ENCODE data around the gene SLIT3.
"Not testable (repeated sequence)": the region's sequence is repeated elsewhere in the genome, so short reads cannot be mapped to it uniquely, and the experiment has no call there.

SLIT3 gene

DNA sequence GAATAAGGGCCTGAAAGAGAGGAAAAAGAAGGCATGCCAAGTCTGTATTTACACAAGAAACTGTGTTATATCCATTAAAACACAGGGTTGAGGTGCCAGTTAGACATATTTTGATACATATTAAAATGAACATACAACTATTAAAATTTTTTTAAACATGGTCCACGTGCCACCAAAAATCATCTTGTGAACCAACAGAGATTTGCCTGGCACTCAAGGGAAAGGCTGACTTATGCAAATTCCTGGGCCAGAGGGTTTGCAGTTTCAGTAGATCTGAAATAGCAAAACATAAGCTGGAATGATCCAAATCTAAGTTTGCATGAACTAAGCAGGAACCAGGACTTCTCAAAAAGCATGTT is 168.7 kb downstream of the SLIT3 start:
- no peak for DNase-seq

DNA sequence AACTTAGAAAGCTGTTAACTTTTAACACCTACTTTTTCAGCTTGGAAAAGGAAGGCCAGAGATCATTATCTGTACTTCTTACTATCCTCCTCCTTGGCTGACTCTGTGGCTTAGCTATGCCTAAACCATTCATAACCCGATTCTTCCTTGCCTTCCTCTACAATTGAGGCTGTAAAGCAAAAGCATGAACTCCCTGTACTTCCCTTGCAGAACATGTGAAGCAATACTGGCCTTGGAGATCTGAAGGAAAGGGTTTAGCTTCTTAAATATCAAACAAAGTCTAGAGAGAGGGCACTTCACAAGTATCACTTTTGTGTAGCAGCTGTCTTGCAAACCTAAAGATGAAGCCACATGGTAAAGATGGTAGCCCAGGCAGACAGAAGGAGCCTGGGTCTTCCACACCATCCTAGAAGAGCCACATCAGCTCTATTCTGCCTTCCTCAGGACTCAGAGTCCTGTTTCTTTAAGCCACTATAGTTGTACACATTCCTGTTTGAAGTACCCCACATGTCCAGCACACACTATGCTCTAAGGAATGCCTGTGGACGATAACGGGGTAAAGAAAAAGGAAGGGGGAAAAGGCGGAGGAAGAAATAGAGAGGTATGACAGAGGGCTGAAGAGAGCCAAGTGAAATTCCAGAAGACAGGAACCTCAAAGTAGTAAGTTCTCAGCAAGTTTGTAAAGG is 169.2 kb downstream of the SLIT3 start:
- no peak for DNase-seq

DNA sequence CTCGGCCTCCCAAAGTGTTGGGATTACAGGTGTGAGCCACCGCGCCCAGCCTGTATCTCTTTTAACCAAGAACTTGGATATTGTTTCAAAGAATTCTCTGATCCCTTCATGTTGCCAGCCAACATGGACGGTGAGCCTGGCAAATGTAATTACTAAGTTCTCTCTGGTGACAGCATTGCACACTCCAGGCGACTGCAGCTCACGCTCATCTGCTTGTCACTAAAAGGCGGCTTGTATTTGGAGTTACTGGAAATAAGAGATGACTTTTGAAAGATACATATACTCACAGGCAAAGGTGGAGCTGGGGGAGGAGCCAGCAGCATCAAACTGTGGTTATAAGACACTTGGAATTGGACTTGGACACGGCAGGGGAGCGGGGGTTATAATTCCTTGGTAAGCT is 172.3 kb downstream of the SLIT3 start:
- DNase-seq: no peak

- DNase-seq: no peak
These were observed 173.5 kb downstream of the SLIT3 start for GRCh38 chr5:169127431-169127830.

DNA sequence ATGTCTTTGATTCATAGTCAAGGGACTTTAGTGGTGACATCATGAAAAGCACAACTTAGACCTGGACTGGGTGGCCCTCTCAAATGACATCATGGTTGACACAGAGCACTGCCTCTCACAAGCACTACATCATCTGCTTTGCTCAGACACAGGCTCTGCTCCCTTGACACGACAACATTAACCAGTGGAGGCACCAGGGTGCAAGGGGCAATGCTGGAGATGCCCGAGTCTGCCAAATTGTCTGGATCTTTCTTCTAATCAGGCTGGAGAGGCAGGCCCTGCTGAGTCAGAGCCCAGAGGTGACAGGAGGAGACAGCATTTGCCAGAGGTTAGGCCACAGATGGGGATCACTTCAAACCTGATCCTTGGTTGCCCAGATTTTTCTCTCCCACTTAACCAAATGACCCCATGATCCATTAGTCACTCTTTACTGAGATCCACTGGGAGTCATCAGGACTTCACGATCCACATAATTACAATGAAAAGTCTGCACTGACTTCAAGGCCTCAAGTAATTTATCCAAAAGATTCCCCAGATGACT is 174.4 kb downstream of the SLIT3 start:
- DNase-seq: no peak

DNA sequence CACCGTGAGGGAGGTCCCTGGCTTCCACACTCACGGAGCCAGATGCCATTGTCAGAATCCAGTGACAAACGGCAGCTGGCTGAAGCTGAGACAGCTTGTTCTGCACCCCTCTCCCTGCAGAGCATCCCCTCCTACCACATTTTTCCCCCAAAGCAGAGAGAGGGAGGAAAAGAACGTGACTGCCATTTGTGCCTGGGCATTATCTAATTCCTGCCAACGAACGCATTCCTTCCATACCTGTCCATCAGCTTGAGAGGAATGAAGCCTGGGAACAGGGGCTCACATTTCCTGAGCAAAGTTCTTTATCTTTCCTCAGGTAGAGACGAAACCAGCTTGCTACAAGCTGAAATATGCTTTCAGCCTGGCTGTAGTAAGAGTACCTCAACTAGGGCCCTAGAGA is 175.4 kb downstream of the SLIT3 start:
- no peak for DNase-seq

DNA sequence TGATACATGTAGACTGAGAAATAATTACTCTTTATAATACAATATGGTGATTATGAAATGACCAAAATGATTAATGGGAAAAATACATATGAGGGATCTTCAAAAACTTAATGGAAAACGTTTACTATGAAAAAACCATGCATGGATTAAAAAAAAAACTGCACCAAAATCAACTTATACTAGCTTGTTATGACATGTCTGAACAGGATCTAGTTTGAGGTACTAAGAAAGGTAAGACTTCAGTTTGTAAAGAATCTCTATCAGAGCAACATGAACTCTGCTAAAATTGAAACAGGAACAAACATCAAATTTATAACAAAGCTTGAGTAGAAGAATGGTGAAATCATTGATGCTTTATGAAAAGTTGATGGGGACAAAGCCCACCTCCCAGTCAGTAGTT is 178.0 kb downstream of the SLIT3 start:
- DNase-seq: no peak

DNA sequence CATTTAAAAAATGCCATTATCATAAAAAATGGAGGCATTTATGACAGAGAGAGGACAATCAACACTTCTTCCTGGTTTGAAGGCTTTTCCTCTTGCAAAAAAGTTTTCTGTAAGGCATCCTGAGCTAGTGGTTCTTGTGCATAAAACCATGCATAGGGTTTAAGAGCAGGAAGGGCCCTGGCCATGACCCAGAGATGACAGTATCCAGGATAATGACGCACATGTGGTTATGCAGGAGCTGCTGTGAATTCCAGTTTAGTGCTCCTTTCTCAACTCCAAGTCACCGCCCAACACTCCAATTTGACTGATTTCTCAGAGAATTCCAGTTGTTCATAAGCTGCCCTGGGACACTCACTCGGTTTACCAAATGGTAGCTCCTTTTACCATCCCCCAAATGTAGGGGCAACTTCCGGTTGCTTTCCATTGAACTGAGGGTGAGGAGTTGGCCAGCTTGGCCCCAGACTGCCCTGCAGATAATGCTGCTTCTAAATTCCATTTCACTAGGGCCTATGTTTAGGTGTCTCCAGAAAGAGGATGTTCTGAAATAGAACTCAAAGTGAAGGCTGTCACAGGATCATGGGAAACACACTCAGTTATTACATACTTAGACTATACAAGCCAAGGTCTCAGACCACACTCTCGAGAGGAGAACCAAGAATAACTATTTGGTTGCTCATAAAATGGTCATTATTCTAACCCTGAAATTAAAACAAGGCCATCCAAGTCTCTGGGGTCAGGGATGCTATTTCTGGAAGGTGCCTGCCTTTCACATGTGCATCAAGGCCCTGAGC is 179.1 kb downstream of the SLIT3 start:
- DNase-seq: no peak

GRCh38 chr5:169119288-169120048 is 181.5 kb downstream of the SLIT3 start:
- DNase-seq: no peak

DNA sequence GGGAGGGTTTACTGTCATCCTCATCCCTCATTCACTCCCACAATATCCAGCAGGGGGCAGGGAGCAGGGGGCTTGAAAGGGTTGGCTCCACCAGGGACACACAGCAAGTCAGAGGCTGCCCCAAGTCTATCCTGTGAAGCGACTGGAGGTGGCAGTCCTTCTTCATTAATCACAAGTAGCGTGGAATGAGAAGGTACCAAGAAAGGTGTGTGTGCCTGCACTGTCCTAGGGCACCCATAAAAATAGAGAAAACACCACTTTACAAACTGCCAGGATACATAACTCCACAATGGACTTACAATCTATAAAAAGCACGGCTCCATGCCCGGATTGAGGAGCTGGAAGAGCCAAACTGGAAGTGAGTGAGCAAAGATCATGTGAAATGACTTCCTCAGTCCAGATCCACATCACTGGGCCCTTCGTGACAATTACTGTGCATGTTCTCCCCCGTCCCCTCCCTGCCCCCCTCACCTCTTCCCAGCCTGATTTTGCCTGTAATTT is 183.9 kb downstream of the SLIT3 start:
- no peak for DNase-seq

DNA sequence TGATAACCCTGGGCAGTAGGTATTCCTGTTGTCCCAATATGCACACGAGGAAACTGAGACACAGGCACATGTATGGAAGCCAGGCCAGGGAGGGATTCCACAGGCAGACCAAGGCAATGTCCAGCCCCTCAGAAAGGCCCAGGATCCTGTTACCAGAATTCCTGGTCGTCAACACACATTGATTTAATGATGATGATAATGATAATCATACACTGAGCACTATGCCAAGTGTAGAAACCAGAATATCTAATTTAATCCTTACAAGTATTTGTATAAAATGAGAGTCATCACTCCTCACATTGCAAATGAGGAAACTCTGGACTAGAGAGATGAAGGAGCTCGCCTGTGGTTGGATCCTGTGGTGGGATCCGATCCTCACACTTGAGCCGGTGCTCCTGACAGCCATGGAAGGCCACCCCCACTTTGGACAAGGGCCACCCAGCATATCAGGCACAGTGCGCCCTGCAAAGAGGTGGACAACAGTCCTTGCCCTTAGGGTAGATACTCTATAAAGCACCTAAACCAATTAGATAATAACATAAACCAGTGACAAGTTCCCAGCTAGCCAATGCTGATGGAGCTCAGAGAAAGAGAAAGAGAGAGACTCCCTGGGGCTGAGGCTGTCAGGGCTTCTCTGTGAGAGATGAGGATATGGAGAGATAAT is 185.3 kb downstream of the SLIT3 start:
- DNase-seq: no peak

DNA sequence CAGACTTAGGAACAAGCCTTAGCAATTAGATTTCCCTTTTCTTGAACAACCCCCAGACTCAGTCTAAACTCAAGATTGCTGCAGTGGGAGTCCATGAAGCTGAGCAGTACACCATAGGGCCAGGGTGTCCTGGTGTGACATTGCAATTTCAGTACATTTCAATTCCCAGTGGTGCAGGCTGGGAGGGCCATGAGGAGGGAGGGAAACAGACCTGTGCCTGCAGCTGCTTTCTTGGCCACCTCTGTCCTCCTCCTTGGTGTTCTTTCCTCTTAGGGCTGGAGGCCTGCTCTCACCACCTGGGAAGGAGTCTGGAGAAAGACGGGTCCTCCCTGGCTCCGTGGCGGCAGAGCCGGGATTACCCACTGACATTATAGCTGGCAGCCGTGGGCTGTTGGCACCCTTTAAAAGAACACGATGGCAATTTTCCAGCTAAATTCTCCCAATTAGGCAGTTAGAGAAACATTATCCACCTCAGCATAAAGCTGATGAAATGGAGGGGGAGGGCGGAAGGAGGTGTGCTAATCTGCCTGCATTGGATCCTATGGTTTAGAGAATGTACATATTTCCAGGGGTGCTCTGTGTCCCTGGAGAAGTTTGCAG is 186.4 kb downstream of the SLIT3 start:
- DNase-seq: no peak

GRCh38 chr5:169112016-169112415 is 188.9 kb downstream of the SLIT3 start:
- no peak for DNase-seq

GRCh38 chr5:169106911-169107706 is 193.8 kb downstream of the SLIT3 start:
- no peak for DNase-seq

DNA sequence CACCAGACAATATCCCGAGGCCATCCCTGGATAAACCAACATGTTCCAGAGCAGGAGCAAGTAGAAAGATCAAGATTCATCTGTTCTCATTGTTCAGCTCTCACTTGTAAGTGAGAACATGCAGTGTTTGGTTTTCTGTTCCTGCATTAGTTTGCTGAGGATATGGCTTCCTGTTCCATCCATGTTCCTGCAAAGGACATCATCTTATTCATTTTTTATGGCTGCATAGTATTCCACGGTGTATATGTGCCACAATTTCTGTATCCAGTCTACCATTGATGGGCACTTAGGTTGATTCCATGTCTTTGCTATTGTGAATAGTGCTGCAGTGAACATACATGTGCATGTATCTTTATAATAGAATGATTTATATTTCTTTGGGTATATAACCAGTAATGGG is 195.4 kb downstream of the SLIT3 start:
- not testable (repeated sequence) for DNase-seq

DNA sequence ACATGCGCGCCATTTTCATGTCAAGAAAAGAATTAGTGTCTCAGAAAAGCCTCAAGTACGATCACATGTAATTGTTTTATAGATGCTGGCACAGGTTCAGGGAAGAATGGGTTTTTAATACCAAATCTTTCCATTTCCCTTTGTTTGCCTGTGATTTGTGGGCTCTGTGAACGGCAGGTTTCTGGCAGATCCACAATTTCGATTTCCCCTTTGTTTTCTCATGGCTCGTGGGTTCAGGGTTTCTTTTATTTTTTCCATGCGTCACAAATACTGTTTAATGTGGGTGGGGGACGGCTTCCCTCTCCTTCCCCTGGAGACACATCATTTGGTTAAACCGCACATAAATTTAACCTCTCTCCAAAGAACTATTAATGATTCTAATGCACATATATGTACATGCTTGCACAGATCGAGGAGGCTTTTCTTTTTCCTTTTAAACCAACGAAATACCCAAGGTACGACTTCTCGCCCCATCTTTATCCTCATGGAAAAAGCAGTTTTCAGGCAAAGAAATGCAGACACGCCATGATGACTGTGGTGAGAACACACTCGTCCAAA is 195.9 kb downstream of the SLIT3 start:
- DNase-seq: no peak

- DNase-seq: no peak
These were observed 197.3 kb downstream of the SLIT3 start for GRCh38 chr5:169103586-169104181.

GRCh38 chr5:169101966-169102365 is 199.0 kb downstream of the SLIT3 start:
- no peak for DNase-seq

- no peak for DNase-seq
These were observed 200.2 kb downstream of the SLIT3 start for GRCh38 chr5:169100735-169101075.

GRCh38 chr5:169099801-169100734 is 200.9 kb downstream of the SLIT3 start:
- DNase-seq: no peak

All from NCI-H774 (cell line).